Omental fat pad (tissue), 4 donors: Measurements from ENCODE around the gene CTSW. TPM values are rescaled to one million over a fixed set of nuclear protein-coding genes. Genes with fewer than 3 reads are reported as not detected.

Source experiments
- ATAC-seq: fragments of 150-250 bp; one replicate; pipeline ENCODE4 v1.9.1; 2016; ENCODE audit warnings: mild to moderate bottlenecking, moderate library complexity; ENCODE audit not compliant: low FRiP score
- DNase-seq: peaks from one replicate; pipeline ENCODE4 v3.0.0-alpha.2; 2019; ENCODE audit warnings: low spot score
- total RNA-seq, 4 donors: library from RNA; depleted of rRNA; stranded (reverse); fragments of >200 nt; gene quantifications; one replicate each; pipeline ENCODE4 v1.1.0, GENCODE V29; 2016
- TF ChIP-seq, protein P1 (sequence below), 3 donors: fragments of 450-650 bp; IDR thresholded peaks; one replicate each; pipeline ENCODE4 v1.5.1; 2016 to 2017; ENCODE audit warnings: antibody characterized with exemption in 3 of 3, mild to moderate bottlenecking in 3 of 3, moderate library complexity in 2 of 3

The CTSW gene
- total RNA-seq, 4 donors from 2014 or later = 1.6 to 3.9 (median 2.8) TPM

GRCh38 chr11:65852508-65853245 lies 27.0 kb upstream of the CTSW start:
- TF ChIP-seq, protein P1, sequence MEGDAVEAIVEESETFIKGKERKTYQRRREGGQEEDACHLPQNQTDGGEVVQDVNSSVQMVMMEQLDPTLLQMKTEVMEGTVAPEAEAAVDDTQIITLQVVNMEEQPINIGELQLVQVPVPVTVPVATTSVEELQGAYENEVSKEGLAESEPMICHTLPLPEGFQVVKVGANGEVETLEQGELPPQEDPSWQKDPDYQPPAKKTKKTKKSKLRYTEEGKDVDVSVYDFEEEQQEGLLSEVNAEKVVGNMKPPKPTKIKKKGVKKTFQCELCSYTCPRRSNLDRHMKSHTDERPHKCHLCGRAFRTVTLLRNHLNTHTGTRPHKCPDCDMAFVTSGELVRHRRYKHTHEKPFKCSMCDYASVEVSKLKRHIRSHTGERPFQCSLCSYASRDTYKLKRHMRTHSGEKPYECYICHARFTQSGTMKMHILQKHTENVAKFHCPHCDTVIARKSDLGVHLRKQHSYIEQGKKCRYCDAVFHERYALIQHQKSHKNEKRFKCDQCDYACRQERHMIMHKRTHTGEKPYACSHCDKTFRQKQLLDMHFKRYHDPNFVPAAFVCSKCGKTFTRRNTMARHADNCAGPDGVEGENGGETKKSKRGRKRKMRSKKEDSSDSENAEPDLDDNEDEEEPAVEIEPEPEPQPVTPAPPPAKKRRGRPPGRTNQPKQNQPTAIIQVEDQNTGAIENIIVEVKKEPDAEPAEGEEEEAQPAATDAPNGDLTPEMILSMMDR (IDR thresholded peaks at IDR 0.05) = no peak
- DNase-seq = no peak
- no peak for ATAC-seq

DNA sequence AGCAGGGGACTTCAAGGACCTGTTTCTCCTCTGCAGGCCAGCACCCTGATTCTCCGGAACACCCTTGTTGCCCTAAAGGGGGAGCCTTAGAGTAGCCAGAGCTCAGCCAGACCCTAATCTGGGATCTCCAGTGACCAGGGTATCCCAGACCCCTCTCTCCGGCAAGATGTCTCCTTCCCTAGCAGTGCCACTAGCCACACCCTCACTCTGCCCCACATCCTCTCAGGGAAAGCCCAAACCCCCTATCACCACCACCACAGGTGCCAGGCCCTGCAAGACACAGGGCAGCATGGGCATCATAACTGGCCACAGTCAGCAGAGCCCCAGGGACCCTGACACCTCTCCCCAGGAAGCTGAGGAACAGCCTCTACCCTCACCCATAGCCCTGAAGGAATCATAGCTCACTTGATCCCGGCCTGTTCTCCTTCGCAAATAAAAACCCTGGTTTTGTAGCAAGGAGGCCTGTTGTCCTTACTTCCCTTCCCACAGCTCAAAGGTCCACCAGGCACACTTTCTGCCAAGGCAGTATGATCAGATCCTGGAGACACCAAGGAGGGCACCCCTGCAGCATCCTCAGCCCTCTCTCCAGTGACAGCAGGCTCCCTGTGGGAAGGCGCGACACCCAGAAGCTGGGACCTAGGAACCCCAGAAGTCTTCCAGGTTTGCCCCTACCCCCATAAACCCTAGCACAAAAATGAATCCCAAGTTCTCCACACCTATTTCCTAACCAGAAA lies 26.2 kb upstream of the CTSW start:
- no peak for DNase-seq
- TF ChIP-seq, protein P1 (IDR thresholded peaks at IDR 0.05) = no peak
- ATAC-seq = no peak

- TF ChIP-seq, protein P1 (IDR thresholded peaks at IDR 0.05) = no peak
- ATAC-seq = no peak
- no peak for DNase-seq
Measured at GRCh38 chr11:65854161-65854592, 25.5 kb upstream of the CTSW start.

DNA sequence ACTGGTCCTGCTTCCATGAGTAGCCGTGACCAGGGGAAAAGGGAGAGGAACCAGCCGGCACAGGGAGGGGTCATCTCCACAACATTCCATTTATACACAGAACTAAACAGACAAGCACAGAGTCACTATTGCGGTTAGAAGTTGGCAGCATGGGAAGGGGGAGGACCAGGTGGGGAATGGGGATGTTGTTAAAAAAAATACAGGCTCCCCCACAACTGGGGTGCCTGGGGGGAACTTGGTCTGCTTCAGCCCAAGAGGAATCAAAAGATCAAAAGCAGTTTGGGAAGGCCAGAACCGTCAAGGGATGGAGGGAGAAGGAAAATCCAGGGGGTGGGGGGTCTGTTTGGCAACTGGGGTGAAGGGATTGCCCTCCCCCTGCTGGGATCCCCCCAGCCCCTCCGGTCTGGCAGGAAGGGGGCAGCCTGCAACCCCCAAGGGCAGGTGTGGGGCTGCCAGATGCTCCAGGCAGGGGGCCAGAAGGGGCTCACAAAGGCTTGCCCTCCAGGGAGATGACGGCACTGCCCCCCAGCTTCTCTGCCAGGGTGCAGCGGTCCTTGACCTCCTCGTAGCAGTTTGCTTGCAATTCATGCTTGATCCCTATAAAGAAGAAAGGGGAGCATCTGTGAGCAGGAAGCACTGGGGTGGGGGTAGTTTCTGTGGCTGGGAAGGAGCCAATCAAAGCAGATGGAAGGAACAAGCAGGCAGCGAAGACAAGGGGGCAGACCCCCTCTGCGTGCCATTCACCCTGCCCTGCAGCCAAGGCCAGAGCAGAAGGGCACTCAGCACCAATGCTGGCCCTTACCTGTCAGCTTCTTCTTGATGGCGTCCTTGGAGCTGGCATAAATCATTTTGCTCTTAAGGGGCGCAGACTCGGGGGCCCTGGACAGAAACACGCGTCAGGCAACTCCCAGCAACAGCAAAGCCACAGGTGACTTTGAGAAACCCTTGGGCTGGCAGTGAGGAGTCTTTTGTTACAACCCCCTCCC lies 24.5 kb upstream of the CTSW start:
- TF ChIP-seq, protein P1 (IDR thresholded peaks at IDR 0.05) = no peak
- no peak for ATAC-seq
- DNase-seq = no peak

DNA sequence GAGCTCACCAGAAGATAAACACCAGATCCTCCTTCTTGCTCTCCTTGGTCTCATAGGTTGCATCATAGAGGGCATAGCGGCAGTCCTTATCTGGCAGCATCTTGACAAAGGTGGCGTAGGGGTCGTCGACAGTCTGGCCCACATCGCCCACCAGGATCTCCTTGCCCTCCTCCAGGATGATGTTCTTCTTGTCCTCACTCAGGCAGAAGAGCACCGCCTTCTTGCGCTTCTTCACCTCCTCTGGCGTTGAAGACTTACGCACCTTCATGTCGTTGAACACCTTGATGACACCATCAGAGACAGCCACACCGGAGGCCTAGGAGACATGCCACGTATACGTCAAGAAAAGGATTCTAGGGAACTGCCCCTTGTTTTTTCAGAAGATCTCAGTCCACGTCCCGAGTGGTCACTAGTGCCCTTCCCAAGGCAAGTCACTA lies 23.7 kb upstream of the CTSW start:
- TF ChIP-seq, protein P1 (IDR thresholded peaks at IDR 0.05) = no peak
- DNase-seq (no peak), ATAC-seq (no peak)

GRCh38 chr11:65856689-65857499 lies 22.7 kb upstream of the CTSW start:
- DNase-seq (peak; percentile 65), ATAC-seq (peak; percentile 30)
- TF ChIP-seq, protein P1 (IDR thresholded peaks at IDR 0.05) = no peak
